Right ventricle myocardium inferior (tissue), 1 donor: ENCODE results near the gene PTPRU. TPM values are rescaled to one million over a fixed set of nuclear protein-coding genes. Genes with fewer than 3 reads are reported as not detected.

Experiments used
- ATAC-seq: fragments of 200-7000 bp; cut with Tn5 transposase; one replicate; pipeline ENCODE4 v1.9.1; 2020; ENCODE audit warnings: mild to moderate bottlenecking, moderate library complexity
- DNase-seq: peaks from one replicate; pipeline ENCODE4 v3.0.0; 2021; ENCODE audit errors: missing footprints
- intact Hi-C: fragments of 100-400 bp; cut with DNase I; formaldehyde crosslinking; loops from one replicate; pipeline ENCODE4 v1.11.0; 2022
- total RNA-seq: library from RNA; stranded (reverse); fragmentation: NEBNext Ultra II Directional; extraction: Animal tissue kit (Norgen Biotek cat#: 25700); gene quantifications from one replicate; pipeline ENCODE4 v1.2.1, GENCODE V29; 2021
- donor health status: DM: no; HTN: yes; CAD: no; lungs with severe emphysema.

PTPRU gene
- total RNA-seq, 1 donor from 2014 or later, result 23.5 TPM

DNA sequence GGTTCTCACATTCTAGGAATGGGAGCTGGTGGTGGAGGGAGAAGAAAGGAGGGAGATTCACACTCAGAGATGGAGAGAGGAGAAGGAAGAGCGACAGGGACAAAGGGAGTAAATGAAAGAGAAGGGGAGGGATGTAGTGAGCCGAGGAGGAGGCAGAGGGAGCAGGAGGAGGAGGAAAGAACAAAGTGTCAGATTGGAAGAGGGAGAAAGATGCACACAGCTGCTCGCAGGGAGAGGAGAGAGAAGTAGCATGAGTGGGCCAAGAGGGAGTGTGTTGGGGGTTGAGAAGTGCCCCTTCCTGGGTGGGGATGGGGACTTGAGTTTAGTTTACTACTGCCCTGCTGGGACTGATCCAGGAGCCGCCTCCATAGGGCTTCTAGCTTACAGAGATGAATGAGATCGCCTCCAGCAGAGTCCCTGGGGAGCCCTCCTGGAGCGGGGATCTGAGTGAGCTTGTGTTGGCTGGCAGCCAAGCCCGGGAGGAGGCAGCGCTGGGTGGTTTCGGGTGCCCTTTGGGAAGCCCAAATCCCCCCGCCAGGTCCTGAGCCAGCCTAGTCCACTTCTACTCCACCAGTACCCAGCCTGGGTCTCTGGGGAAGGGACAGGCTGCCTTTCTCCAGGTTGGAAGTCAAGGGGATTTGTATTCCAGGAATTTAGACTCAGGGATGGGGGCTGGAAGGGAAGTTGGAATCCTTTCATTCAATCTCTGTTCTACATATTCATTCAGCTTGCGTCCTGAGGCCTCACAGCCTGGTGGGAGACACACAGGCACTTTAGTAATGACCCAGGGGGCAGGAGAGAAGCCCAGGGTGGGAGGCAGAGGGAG is 20.9 kb downstream of the PTPRU start:
- DNase-seq, result no peak
- ATAC-seq, result no peak

DNA sequence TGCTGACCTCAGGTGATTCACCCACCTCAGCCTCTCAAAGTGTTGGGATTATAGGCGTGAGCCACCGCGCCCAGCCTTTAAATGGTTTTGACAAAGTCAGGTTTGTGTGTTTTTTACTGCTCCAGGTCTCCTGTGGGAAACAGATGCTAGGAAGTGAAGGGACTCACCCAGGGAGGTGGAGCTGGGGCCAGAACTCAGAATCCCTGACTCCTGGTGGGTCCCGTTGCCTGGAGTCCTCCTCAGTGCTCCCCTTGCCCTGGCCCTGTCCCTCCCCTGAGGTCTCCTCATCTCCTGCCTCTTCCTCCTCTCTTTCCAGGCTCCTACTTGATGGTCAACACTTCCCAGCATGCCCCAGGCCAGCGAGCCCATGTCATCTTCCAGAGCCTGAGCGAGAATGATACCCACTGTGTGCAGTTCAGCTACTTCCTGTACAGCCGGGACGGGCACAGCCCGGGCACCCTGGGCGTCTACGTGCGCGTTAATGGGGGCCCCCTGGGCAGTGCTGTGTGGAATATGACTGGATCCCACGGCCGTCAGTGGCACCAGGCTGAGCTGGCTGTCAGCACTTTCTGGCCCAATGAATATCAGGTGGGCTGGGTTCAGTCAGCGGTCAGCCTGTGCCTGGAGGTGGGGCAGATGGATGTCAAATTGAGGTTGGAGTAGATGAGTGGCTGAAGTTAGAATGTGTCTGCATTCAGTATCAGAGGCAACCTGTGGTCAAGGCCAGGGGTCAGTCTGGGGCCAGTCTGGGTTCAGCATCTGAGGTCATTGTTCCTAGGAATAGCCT is 22.1 kb downstream of the PTPRU start:
- no peak for ATAC-seq
- DNase-seq, result no peak
- intact Hi-C loops, result loop anchor here (10.0 kb wide), 1 partner anchor 76 kb away; no protein-coding TSS in a partner anchor

More for the DNA sequence above, 20.9 kb downstream of the PTPRU start:
- intact Hi-C loops, result loop anchor here (10.0 kb wide), 1 partner anchor 78 kb away; no protein-coding TSS in a partner anchor

- DNase-seq, result no peak
- intact Hi-C loops, result loop anchor here (10.0 kb wide), 1 partner anchor 76 kb away; no protein-coding TSS in a partner anchor
- ATAC-seq, result peak; percentile 47
These were observed 22.9 kb downstream of the PTPRU start for GRCh38 chr1:29258976-29259801.

DNA sequence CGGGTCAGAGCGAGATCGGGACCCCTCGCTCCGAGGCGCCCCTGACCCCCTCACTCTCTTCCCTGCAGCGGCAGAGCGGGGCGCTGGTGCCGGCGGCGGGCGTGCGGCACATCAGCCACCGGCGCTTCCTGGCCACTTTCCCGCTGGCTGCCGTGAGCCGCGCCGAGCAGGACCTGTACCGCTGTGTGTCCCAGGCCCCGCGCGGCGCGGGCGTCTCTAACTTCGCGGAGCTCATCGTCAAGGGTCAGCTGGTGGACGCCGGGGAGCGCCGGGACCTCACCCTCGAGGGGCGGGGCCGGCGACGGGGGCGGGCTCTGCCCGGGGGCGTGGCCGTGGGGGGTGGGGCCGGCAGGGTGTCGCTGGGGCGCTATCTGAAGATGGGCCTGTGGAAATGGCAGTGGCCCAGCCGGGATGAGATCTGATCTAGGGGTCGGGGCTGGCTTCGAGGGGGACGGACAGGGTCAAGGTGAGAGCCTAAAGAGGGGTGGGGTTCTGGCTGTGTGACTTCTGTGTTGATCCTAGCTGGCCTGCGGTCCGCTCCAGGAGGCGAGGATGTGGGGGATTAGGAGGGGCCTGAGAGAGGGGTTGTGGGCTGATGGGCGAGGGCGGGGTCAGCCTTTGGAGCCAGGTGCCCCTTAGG is 23.6 kb downstream of the PTPRU start:
- ATAC-seq (peak; percentile 85), DNase-seq (peak; percentile 85)
- intact Hi-C loops, result loop anchor here (10.0 kb wide), 1 partner anchor 75 kb away; no protein-coding TSS in a partner anchor

DNA sequence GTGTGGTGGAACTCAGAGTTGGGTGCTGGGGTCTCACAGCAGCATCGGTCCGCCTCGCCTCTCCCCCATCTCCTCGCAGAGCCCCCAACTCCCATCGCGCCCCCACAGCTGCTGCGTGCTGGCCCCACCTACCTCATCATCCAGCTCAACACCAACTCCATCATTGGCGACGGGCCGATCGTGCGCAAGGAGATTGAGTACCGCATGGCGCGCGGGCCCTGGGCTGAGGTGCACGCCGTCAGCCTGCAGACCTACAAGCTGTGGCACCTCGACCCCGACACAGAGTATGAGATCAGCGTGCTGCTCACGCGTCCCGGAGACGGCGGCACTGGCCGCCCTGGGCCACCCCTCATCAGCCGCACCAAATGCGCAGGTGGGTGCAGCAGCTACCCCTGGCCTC is 24.2 kb downstream of the PTPRU start:
- DNase-seq (no peak), ATAC-seq (no peak)
- intact Hi-C loops, result no loop called here

DNA sequence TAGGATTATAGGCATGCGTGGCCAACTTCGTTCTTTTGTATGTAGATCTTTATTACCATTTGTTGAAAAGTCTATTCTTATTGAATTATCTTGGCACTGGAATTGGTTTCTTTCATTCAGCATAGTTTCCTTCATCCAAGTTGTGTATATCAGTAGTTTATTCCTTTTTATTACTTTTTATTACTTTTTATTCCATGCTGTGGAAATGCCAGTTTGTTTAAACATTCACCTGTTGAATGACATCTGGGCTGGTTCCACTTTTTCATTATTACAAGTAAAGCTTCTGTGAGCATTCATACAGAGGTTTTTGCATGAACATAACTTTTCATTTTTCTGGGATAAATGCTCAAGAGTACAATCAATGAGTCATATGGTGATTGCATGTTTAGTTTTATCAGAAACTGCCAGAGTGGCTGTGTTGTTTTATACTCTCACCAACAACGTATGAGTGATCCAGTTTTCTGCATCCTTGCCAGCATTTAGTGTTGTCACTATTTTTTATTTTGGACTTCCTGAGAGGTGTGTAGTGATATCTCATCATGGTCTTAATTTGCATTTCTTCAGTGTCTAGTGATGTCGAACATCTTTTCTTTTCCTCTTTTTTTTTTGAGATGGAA is 28.6 kb downstream of the PTPRU start:
- no peak for DNase-seq
- ATAC-seq, result no peak
- intact Hi-C loops, result no loop called here

DNA sequence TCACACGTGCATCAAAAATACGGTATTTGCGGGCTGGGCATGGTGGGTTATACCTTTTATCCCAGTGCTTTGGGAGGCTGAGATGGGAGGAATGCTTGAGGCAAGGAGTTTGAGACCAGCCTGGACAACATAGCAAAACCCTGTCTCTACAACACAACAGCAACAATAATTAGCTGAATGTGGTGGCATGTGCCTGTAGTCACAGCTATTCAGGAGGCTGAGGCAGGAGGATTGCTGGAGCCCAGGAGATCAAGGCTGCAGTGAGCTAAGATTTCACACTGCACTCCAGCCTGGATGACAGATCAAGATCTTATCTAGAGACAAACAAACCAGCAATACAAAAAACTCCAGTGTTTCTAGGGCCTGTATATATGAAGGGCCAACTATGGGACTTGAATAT is 30.6 kb downstream of the PTPRU start:
- ATAC-seq, result no peak
- DNase-seq, result no peak
- intact Hi-C loops, result no loop called here

DNA sequence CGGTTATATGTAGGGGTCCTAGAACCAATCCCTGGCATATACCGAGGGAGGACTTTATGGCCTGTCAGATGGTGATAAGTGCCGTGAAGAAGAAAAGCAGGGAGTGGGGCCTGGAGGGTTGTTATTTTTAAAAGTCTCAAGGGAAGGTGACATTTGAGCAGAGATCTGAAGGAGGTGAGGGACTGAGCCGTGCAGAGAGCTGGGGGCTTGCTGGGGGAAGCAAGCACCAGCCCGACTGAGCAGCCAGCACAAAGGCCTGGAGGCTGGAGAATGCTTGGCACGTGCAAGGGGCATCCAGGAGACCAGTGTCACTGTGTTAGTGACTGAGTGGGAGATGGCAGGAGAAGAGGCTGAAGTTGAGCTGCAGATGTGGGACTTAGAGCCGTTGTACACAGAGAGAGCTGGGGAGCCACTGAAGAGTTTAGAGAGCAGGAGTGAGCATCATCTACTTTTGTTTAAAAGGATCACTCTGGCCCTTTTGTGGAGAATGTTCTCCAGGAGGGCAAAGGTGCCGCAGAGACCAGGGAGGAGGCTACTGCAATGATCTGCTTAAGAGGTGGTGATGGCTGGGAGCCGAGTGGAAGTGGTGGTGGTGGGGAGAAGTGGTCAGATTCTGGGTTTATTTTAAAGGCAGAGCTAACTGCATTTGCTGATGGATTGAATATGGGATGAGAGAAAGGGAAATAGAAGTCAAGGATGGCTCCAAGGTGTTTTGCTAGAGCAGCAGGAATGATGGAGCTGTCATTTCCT is 31.2 kb downstream of the PTPRU start:
- no peak for DNase-seq
- intact Hi-C loops, result no loop called here
- no peak for ATAC-seq

- DNase-seq (no peak), ATAC-seq (no peak)
- intact Hi-C loops, result no loop called here
These were observed 33.1 kb downstream of the PTPRU start for GRCh38 chr1:29269382-29269781.

- intact Hi-C loops, result no loop called here
- DNase-seq (no peak), ATAC-seq (no peak)
These were observed 34.7 kb downstream of the PTPRU start for GRCh38 chr1:29270929-29271521.

DNA sequence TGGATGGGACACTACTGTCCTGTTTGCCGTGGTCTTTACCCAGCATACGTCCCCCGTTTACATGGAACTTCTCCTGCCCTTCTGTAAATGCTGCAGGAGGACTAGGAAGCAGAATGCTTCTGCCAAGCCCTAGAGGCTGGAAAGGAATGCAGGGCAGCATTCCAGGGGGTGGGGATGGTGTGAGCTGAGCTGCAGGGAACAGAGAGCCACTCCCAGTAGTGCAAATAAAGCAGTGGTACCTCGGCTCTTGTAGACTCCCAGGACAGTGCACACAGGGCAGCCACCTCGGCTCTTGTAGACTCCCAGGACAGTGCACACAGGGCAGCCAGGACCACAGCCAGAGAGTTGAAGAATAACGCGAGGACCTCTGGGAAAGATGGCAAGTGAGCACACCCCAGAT is 35.4 kb downstream of the PTPRU start:
- intact Hi-C loops, result no loop called here

GRCh38 chr1:29272147-29272907 is 36.0 kb downstream of the PTPRU start:
- DNase-seq (no peak), ATAC-seq (no peak)
- intact Hi-C loops, result no loop called here

More for the DNA sequence above, 35.4 kb downstream of the PTPRU start:
- DNase-seq (no peak), ATAC-seq (peak; percentile 95)

DNA sequence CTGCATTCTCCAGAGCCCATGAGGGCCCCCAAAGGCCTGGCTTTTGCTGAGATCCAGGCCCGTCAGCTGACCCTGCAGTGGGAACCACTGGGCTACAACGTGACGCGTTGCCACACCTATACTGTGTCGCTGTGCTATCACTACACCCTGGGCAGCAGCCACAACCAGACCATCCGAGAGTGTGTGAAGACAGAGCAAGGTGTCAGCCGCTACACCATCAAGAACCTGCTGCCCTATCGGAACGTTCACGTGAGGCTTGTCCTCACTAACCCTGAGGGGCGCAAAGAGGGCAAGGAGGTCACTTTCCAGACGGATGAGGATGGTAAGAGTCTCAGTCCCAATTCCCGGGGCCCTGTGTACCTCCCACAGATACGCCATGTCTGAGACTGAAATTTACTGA is 39.1 kb downstream of the PTPRU start:
- no peak for DNase-seq
- no peak for ATAC-seq
- intact Hi-C loops, result no loop called here

DNA sequence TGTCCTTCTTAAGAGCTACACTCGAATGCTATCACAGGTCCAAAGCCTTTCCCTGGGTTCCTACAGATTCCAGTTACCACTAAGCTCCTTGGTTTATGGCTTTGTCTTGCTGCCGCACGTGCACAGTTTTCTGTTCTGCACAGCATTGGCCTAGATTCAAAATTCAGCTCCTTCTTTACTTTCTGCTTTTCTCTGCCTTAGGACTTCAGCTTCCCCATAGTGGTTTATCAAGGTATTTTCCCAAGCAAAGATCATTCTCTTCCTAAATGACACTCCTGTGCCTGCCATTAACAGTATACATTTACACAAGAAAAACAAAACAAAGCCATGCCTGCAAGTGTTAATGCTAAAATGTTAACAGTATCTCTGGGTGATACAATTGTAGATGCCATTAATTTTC is 41.8 kb downstream of the PTPRU start:
- ATAC-seq, result no peak
- DNase-seq, result no peak
- intact Hi-C loops, result no loop called here

DNA sequence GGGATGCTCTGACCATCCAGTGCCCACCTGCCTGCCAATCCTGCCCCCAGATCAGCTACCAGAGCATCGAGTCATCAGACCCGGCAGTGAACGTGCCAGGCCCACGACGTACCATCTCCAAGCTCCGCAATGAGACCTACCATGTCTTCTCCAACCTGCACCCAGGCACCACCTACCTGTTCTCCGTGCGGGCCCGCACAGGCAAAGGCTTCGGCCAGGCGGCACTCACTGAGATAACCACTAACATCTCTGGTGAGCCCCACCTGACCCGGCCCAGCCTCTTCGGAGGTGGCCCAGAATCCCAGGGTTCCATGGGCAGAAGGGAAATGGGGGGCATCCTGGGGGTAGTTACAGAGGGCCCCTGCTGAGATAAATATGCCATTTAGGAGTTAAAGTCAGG is 43.1 kb downstream of the PTPRU start:
- intact Hi-C loops, result no loop called here
- ATAC-seq (no peak), DNase-seq (no peak)

DNA sequence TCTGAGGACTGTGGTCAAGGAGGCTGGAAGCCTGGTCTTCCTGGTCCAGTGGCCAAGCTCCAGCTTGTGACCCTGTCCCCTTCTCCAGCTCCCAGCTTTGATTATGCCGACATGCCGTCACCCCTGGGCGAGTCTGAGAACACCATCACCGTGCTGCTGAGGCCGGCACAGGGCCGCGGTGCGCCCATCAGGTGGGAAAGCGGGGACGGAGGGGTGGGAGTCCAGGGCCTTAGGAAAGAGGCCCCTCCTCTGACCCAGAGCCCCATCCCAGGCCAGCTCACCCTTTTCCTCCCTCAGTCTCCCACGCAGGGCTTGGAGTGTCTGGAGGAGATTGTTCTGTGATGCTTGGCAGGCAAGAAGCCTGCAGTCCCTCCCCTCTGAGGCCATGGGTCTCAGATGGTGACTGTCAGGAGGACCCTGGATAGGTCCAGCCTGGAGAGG is 43.6 kb downstream of the PTPRU start:
- DNase-seq, result no peak
- ATAC-seq, result no peak
- intact Hi-C loops, result no loop called here
